Mesothelial cell of epicardium (in vitro differentiated cells): ENCODE results near the gene BCL2L12. TPM values are rescaled to one million over a fixed set of nuclear protein-coding genes. Genes with fewer than 3 reads are reported as not detected.

Source experiments
- DNase-seq, 2 experiments: peaks; one replicate each; pipeline ENCODE4 v3.0.0; 2021; ENCODE audit warnings: low spot score in 2 of 2; ENCODE audit not compliant: unreplicated experiment in 2 of 2
- H3K27ac Mint-ChIP-seq: 2 replicates; pipeline ENCODE4 v1.8.0; 2021; ENCODE audit warnings: mixed read lengths
- H3K27me3 Mint-ChIP-seq: 2 replicates; pipeline ENCODE4 v1.8.0; 2021; ENCODE audit warnings: low read depth, mixed read lengths
- H3K36me3 Mint-ChIP-seq: 2 replicates; pipeline ENCODE4 v1.8.0; 2021; ENCODE audit warnings: mixed read lengths
- H3K4me1 Mint-ChIP-seq: 2 replicates; pipeline ENCODE4 v1.8.0; 2021; ENCODE audit warnings: mixed read lengths
- H3K4me3 Mint-ChIP-seq: 2 replicates; pipeline ENCODE4 v1.8.0; 2021; ENCODE audit warnings: mild to moderate bottlenecking, moderate library complexity, mixed read lengths
- H3K9me3 Mint-ChIP-seq: 2 replicates; pipeline ENCODE4 v1.8.0; 2021; ENCODE audit warnings: mixed read lengths
- CTCF ChIP-seq: fragments of 200-600 bp; sonication (generic); IDR thresholded peaks from one replicate; pipeline ENCODE4 v1.5.0; 2021; ENCODE audit warnings: antibody characterized with exemption; ENCODE audit not compliant: unreplicated experiment
- total RNA-seq: library from RNA; stranded (reverse); gene quantifications from 3 replicates; pipeline ENCODE4 v1.2.1, GENCODE V29; 2021

The BCL2L12 gene
- total RNA-seq, 1 donor from 2014 or later: 44.7 TPM

- no peaks in the 10 kb centered on the region for H3K9me3 Mint-ChIP-seq
- no peak for TF ChIP-seq CTCF
- peaks cover 22% of the 10 kb centered on the region for H3K4me1 Mint-ChIP-seq
- H3K4me3 Mint-ChIP-seq: peak within 1 kb of the TSS; percentile 77
- peak; percentile 62 to 80 for DNase-seq
- peak within 1 kb of the TSS; percentile 91 for H3K27ac Mint-ChIP-seq
- peaks cover 8% of the 10 kb centered on the region for H3K36me3 Mint-ChIP-seq
- H3K27me3 Mint-ChIP-seq: peaks cover 6% of the 10 kb centered on the region
These were observed 25.0 kb downstream of the BCL2L12 start, which contains the start of gene CPT1C for GRCh38 chr19:49690656-49691242. TSS of gene CPT1C (plus strand) at chr19:49691116. CDS start at chr19:49692253, 1,137 bp downstream.

DNA sequence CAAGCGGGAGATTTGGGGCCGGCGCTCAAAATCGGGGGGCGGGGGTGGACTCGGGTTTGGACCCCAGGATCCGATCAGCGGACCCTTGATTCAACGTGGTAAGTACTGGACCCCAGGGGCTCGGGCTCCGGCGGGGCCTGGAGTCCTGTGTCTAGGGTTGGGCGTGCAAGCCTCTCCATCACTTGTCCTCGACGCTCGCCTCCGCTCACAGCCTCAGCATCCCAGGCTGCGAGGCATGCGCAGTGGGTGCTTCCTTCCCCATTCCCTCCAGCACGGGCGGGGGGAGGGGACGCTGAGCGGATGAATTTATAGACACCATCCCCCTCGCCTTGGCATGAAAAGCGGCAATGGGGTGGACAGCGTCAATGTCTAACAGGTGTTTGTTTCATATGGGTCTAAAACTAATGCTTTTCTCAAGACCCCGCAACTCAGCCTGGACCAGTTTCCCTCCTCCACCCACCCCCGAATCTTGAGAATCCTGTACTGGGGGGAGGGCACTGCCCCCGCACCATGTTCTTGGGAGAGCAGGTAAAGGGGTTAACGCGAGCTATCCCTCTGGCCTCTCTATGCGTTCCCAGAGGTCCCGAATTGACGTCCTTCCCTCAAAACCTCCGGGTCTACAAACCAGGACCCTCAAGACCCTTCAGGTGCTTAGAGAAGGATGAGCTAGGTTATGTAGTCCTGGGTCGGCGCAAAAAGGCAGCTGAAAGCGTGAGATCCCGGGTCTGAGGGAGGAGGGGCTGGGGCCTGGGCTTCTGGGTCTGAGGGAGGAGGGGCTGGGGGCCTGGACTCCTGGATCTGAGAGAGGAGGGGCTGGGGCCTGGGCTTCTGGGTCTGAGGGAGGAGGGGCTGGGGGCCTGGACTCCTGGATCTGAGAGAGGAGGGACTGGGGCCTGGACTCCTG is 25.8 kb downstream of the BCL2L12 start:
- Mint-ChIP-seq H3K27ac (peak overlapping the region; percentile 91), H3K9me3 (no peaks in the 10 kb centered on the region), H3K4me3 (peak overlapping the region; percentile 77), H3K27me3 (peaks cover 6% of the 10 kb centered on the region), H3K4me1 (peaks cover 22% of the 10 kb centered on the region), H3K36me3 (peaks cover 7% of the 10 kb centered on the region)
- peak in 1 of 2 experiments; percentile 75 for DNase-seq
- no peak for TF ChIP-seq CTCF

- Mint-ChIP-seq H3K4me1 (peaks cover 22% of the 10 kb centered on the region), H3K27ac (no peak overlapping the region), H3K27me3 (peaks cover 6% of the 10 kb centered on the region), H3K9me3 (no peaks in the 10 kb centered on the region), H3K36me3 (peaks cover 10% of the 10 kb centered on the region), H3K4me3 (peak overlapping the region; percentile 26)
- no peak for DNase-seq
- no peak for TF ChIP-seq CTCF
These were observed 26.4 kb downstream of the BCL2L12 start for GRCh38 chr19:49692147-49692506.

DNA sequence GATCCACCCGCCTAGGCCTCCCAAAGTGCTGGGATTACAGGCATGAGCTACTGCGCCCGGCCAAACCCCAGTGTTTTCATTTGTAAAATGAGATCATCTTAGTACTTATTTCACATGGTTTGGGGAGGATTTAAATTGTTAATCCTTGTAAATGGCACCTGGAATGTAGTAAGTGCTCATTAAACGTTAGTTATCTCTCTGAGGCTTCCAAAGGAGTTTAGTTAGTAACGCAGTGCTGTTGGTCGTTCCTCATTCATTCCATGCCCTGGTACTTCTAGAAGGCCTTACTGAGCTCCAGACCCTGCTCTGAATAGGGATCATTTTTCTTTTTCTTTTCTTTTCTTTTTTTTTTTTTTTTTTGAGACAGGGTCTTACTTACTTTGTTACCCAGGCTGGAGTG is 30.4 kb downstream of the BCL2L12 start:
- Mint-ChIP-seq H3K9me3 (no peaks in the 10 kb centered on the region), H3K4me1 (peaks cover 6% of the 10 kb centered on the region), H3K27me3 (no peaks in the 10 kb centered on the region), H3K4me3 (no peak overlapping the region), H3K27ac (no peak overlapping the region), H3K36me3 (peaks cover 11% of the 10 kb centered on the region)
- no peak for TF ChIP-seq CTCF
- DNase-seq: no peak

- H3K36me3 Mint-ChIP-seq: peaks cover 11% of the 10 kb centered on the region
- H3K9me3 Mint-ChIP-seq: no peaks in the 10 kb centered on the region
- TF ChIP-seq CTCF: no peak
- H3K4me3 Mint-ChIP-seq: no peak overlapping the region
- no peak overlapping the region for H3K27ac Mint-ChIP-seq
- DNase-seq: no peak
- no peaks in the 10 kb centered on the region for H3K4me1 Mint-ChIP-seq
- no peaks in the 10 kb centered on the region for H3K27me3 Mint-ChIP-seq
These were observed 31.1 kb downstream of the BCL2L12 start for GRCh38 chr19:49696865-49697264.
